K562 (cell line): ENCODE data around the gene EDN2. TPM values are rescaled to one million over a fixed set of nuclear protein-coding genes. Genes with fewer than 3 reads are reported as not detected.

ENCODE experiments used
- ATAC-seq: fragments of 200-7000 bp; cut with Tn5 transposase; 3 replicates; pipeline ENCODE4 v1.9.1; 2020; ENCODE audit warnings: moderate library complexity
- BruUV-seq: library from RNA; stranded (reverse); fragments of 400-500 nt; replicated peaks from 2 replicates; lab custom pipeline; 2021; lab: Mats Ljungman, UMichigan
- CTCF ChIA-PET: fragments of 300-600 bp; formaldehyde crosslinking; extraction: SDS; loops from one replicate; lab custom pipeline; 2021; ENCODE audit warnings: low intra/inter-chr PET ratio; lab: Yijun Ruan, JAX
- POLR2A ChIA-PET: fragments of 300-600, 350-650 bp; sonication (Branson Sonifier 250); formaldehyde crosslinking; extraction: SDS; loops from one replicate; lab custom pipeline; 2021; ENCODE audit warnings: antibody characterized with exemption, inconsistent platforms; lab: Yijun Ruan, JAX
- DNase-seq, 4 experiments: peaks; one replicate each; pipeline versions ENCODE4 v3.0.0 to v3.0.0-alpha.2; 2011 to 2018; ENCODE audit warnings: low spot score in 3 of 4, mixed read lengths in 3 of 4; ENCODE audit errors: extremely low read depth in 1 of 4
- FAIRE-seq: peaks from 2 replicates; lab custom pipeline; 2011; peaks lifted over from hg19 to GRCh38; lab: Jason Lieb, UNC
- H2AFZ ChIP-seq: 2 replicates; pipeline ENCODE4 v1.6.0; 2011; ENCODE audit warnings: low read depth, low read length, control low read depth, inconsistent platforms
- H3K27ac ChIP-seq: fragments of 200-600 bp; 3 replicates; pipeline ENCODE4 v1.8.0; 2011; ENCODE audit warnings: low read depth, mild to moderate bottlenecking, control low read depth, inconsistent platforms, low read length, moderate library complexity, mixed read lengths; ENCODE audit errors: extremely low read depth
- H3K27me3 ChIP-seq, 2 experiments: fragments of 300-600 bp in 1 of 2; 2 replicates in 1 of 2; 3 replicates in 1 of 2; pipeline versions ENCODE4 v1.6.0 to v1.8.0; 2011; ENCODE audit warnings: inconsistent platforms in 2 of 2, low read length in 2 of 2, mild to moderate bottlenecking in 1 of 2, mixed read lengths in 1 of 2, moderate library complexity in 1 of 2; ENCODE audit not compliant: control insufficient read depth in 2 of 2, insufficient read depth in 2 of 2
- H3K36me3 ChIP-seq: fragments of 300-600 bp; 3 replicates; pipeline ENCODE4 v1.8.0; 2011; ENCODE audit warnings: mild to moderate bottlenecking, low read length, inconsistent platforms; ENCODE audit not compliant: control insufficient read depth, insufficient read depth
- H3K4me1 ChIP-seq, 2 experiments: fragments of 200-600 bp in 1 of 2; replicated peaks in 1 of 2; 2 replicates in 1 of 2; 3 replicates in 1 of 2; pipeline versions ENCODE4 v1.5.1 to v1.8.0; 2011; ENCODE audit warnings: inconsistent platforms in 2 of 2, low read length in 2 of 2, mild to moderate bottlenecking in 1 of 2, mixed read lengths in 1 of 2, moderate library complexity in 1 of 2; ENCODE audit not compliant: control insufficient read depth in 2 of 2, insufficient read depth in 2 of 2
- H3K4me2 ChIP-seq: 2 replicates; pipeline ENCODE4 v1.6.1; 2011; ENCODE audit warnings: low read length, control low read depth, inconsistent platforms, mixed read lengths; ENCODE audit not compliant: insufficient read depth
- H3K4me3 ChIP-seq: fragments of 200-600 bp; sonication (generic), shearing (Covaris generic); 2 replicates; pipeline ENCODE4 v1.5.1; 2016; ENCODE audit warnings: control low read depth, inconsistent platforms
- H3K79me2 ChIP-seq: fragments of 200-600 bp; 3 replicates; pipeline ENCODE4 v1.8.0; 2011; ENCODE audit warnings: low read length, inconsistent platforms; ENCODE audit not compliant: control insufficient read depth, insufficient read depth
- H3K9ac ChIP-seq, 2 experiments: 2 replicates each; pipeline versions ENCODE4 v1.6.0 to v1.6.1; 2011; ENCODE audit warnings: low read depth in 2 of 2, low read length in 2 of 2, control low read depth in 1 of 2, inconsistent platforms in 1 of 2, mild to moderate bottlenecking in 1 of 2, mixed read lengths in 1 of 2; ENCODE audit not compliant: insufficient read depth in 1 of 2
- H3K9me1 ChIP-seq: one replicate; pipeline ENCODE4 v1.6.0; 2011; ENCODE audit warnings: inconsistent platforms, mild to moderate bottlenecking, low read length, moderate library complexity; ENCODE audit not compliant: control insufficient read depth, insufficient read depth
- H3K9me3 ChIP-seq: replicated peaks from 2 replicates; pipeline ENCODE4 v1.5.1; 2011; ENCODE audit warnings: low read depth, low read length, inconsistent platforms; ENCODE audit not compliant: control insufficient read depth, insufficient read depth
- H4K20me1 ChIP-seq: replicated peaks from 2 replicates; pipeline ENCODE4 v1.6.1; 2011; ENCODE audit warnings: low read length, inconsistent platforms, mixed read lengths; ENCODE audit not compliant: control insufficient read depth, insufficient read depth
- NCOA6 ChIP-seq: fragments of 450-650 bp; IDR thresholded peaks from 2 replicates; pipeline ENCODE4 v1.6.1; 2017; ENCODE audit warnings: mild to moderate bottlenecking
- NR3C1 ChIP-seq: sonication (generic); formaldehyde crosslinking; IDR thresholded peaks from 2 replicates; pipeline ENCODE4 v1.8.1; 2022; ENCODE audit warnings: missing genetic modification reagents
- SRF ChIP-seq, 2 experiments: fragments of 250-450, 450-650 bp in 1 of 2; sonication (Bioruptor Pico) in 1 of 2; sonication (generic) in 1 of 2; formaldehyde crosslinking; IDR thresholded peaks; 2 replicates each; pipeline versions ENCODE4 v1.5.0 to v1.5.1; 2020 to 2022; ENCODE audit warnings: mild to moderate bottlenecking in 1 of 2, missing genetic modification reagents in 1 of 2
- TCF3 ChIP-seq: sonication (generic); formaldehyde crosslinking; IDR thresholded peaks from 2 replicates; pipeline ENCODE4 v1.4.0; 2020; ENCODE audit warnings: mild to moderate bottlenecking, missing genetic modification reagents
- ZBTB40 ChIP-seq, 2 experiments: fragments of 450-650 bp in 1 of 2; sonication (generic) in 1 of 2; formaldehyde crosslinking in 1 of 2; IDR thresholded peaks; 2 replicates each; pipeline versions ENCODE4 v1.7.1 to v1.9.0; 2016 to 2022; ENCODE audit warnings: inconsistent platforms in 1 of 2, mild to moderate bottlenecking in 1 of 2, missing genetic modification reagents in 1 of 2
- ZMIZ1 ChIP-seq, 2 experiments: fragments of 150-350 bp in 1 of 2; IDR thresholded peaks; 2 replicates each; pipeline ENCODE4 v1.6.1; 2012 to 2016; ENCODE audit warnings: low read depth in 2 of 2, low read length in 2 of 2, mild to moderate bottlenecking in 1 of 2, moderate library complexity in 1 of 2
- ZNF395 ChIP-seq: fragments of 200-800 bp; sonication (Bioruptor generic); IDR thresholded peaks from 2 replicates; pipeline ENCODE4 v1.6.1; 2017; ENCODE audit warnings: missing genetic modification characterization, missing compliant biosample characterization
- WGBS: fragments of 100-300 bp; shearing (Covaris generic); methylation state at CpG from one replicate; pipeline ENCODE4 v1.1.6; 2016; ENCODE audit warnings: low coverage, mixed read lengths; ENCODE audit not compliant: insufficient coverage; ENCODE audit errors: missing lambda C conversion rate; 5-methylcytosine and 5-hydroxymethylcytosine counted together
- in situ Hi-C: fragments of 300-500 bp; cut with MboI; formaldehyde crosslinking; loops from 4 replicates; pipeline ENCODE4 v1.15.0; 2018; ENCODE audit warnings: inconsistent platforms, mixed read lengths
- intact Hi-C: fragments of 100-400 bp; cut with micrococcal nuclease; formaldehyde crosslinking; loops from 2 replicates; pipeline ENCODE4 v1.14.2; 2022
- polyA plus RNA-seq, 8 experiments: library from polyadenylated mRNA; depleted of rRNA in 4 of 8; stranded (reverse) in 5 of 8; unstranded in 3 of 8; fragments of >200 nt; fragmentation: Nextera tagmentation in 2 of 8; fragmentation: Illumina TruSeq in 1 of 8; extraction: Ambion mirVana in 2 of 8; extraction: Trizol in 1 of 8; gene quantifications; 2 replicates each; pipeline versions ENCODE4 v1.2.1 to v1.2.3, GENCODE V29; 2011 to 2014; ENCODE audit warnings: inconsistent platforms in 1 of 8, missing spikeins in 1 of 8
- total RNA-seq, 7 experiments: library from RNA; depleted of rRNA in 6 of 7; stranded (reverse); fragments of >200 nt in 6 of 7; fragmentation: Illumina TruSeq in 2 of 7; extraction: Trizol in 2 of 7; gene quantifications; 2 replicates each; pipeline versions ENCODE4 v1.2.1 to v1.2.3, GENCODE V29; 2011 to 2021; ENCODE audit warnings: low replicate concordance in 1 of 7

Gene EDN2
- total and polyA plus RNA-seq, 9 of the 15 experiments (the other 6 are each of a cell fraction or from before 2014, with no cell fraction given): not detected

GRCh38 chr1:41434306-41434705 lies 50.2 kb downstream of the EDN2 start:
- Histone ChIP-seq H3K9me1 (no peaks in the 10 kb centered on the region), H3K4me3 (no peak overlapping the region), H4K20me1 (peaks cover 16% of the 10 kb centered on the region), H2AFZ (no peak overlapping the region), H3K36me3 (no peaks in the 10 kb centered on the region), H3K9me3 (no peaks in the 10 kb centered on the region), H3K27ac (no peak overlapping the region), H3K4me1 (peaks cover 7 to 15% of the 10 kb centered on the region in 2 experiments; a peak in 3 of 5 replicates), H3K79me2 (no peaks in the 10 kb centered on the region), H3K27me3 (peaks cover 7 to 22% of the 10 kb centered on the region in 2 experiments; a peak in 4 of 5 replicates), H3K9ac (no peak overlapping the region), H3K4me2 (no peak overlapping the region)
- BruUV-seq: no TSS peak
- ChIA-PET CTCF (no interaction called here), POLR2A (interaction anchor here (1.0 kb wide), 1 partner anchor 12 kb away, joined by 4 read pairs; no protein-coding TSS in a partner anchor)
- DNase-seq: no peak
- intact Hi-C loops: no loop called here
- in situ Hi-C loops: loop anchor here (5.0 kb wide), 2 partner anchors 117 to 167 kb away; no protein-coding TSS in a partner anchor
- ATAC-seq: no peak
- 0% methylated on average over 5 of the region's 5 CpGs for WGBS
- no peak for FAIRE-seq
- TF ChIP-seq NCOA6 (no peak), ZNF395 (CRISPR knock-in tag) (no peak), SRF (CRISPR knock-in tag; IDR thresholded peaks at IDR 0.05) (no peak), TCF3 (CRISPR knock-in tag) (no peak), NR3C1 (CRISPR knock-in tag) (no peak), ZBTB40 (IDR thresholded peaks at IDR 0.05) (no peak), ZBTB40 (CRISPR knock-in tag; IDR thresholded peaks at IDR 0.05) (no peak), ZMIZ1 (IDR thresholded peaks at IDR 0.05; ENCODE audit: low read depth in 2 of 2, low read length in 2 of 2) (no peak)
